ENCODE measurements around the gene SPAG16.

GRCh38 chr2:214185546-214185945, 901.3 kb downstream of the SPAG16 start:
- TF ChIP-seq, protein P1, sequence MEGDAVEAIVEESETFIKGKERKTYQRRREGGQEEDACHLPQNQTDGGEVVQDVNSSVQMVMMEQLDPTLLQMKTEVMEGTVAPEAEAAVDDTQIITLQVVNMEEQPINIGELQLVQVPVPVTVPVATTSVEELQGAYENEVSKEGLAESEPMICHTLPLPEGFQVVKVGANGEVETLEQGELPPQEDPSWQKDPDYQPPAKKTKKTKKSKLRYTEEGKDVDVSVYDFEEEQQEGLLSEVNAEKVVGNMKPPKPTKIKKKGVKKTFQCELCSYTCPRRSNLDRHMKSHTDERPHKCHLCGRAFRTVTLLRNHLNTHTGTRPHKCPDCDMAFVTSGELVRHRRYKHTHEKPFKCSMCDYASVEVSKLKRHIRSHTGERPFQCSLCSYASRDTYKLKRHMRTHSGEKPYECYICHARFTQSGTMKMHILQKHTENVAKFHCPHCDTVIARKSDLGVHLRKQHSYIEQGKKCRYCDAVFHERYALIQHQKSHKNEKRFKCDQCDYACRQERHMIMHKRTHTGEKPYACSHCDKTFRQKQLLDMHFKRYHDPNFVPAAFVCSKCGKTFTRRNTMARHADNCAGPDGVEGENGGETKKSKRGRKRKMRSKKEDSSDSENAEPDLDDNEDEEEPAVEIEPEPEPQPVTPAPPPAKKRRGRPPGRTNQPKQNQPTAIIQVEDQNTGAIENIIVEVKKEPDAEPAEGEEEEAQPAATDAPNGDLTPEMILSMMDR (conservative IDR thresholded peaks at IDR 0.05; ENCODE audit: low read length): no peak
- no peak for TF ChIP-seq EZH2phosphoT487 (IDR thresholded peaks at IDR 0.05; ENCODE audit: borderline replicate concordance)
